ENCODE measurements around the gene HIF3A.
"Not testable (repeated sequence)": the region's sequence is repeated elsewhere in the genome, so short reads cannot be mapped to it uniquely, and the experiment has no call there.

HIF3A gene

GRCh38 chr19:46296722-46297461 is at the start of gene HIF3A:
TSS of gene HIF3A (plus strand) at chr19:46297042. CDS start at chr19:46297077, 35 bp downstream.
- DNase-seq, result peak; percentile 39

- no peak for DNase-seq
Measured at GRCh38 chr19:46250076-46250735, 46.6 kb upstream of the HIF3A start.

- no peak for DNase-seq
Measured at GRCh38 chr19:46251416-46251815, 45.4 kb upstream of the HIF3A start.

- no peak for DNase-seq
Measured at GRCh38 chr19:46254776-46255175, 42.1 kb upstream of the HIF3A start.

- no peak for DNase-seq
Measured at GRCh38 chr19:46256855-46257254, 40.0 kb upstream of the HIF3A start.

- not testable (repeated sequence) for DNase-seq
Measured at GRCh38 chr19:46261501-46261900, 35.3 kb upstream of the HIF3A start.

- DNase-seq, result not testable (repeated sequence)
Measured at GRCh38 chr19:46262684-46263296, 34.1 kb upstream of the HIF3A start.

GRCh38 chr19:46264801-46265200 is 32.0 kb upstream of the HIF3A start:
- not testable (repeated sequence) for DNase-seq

- DNase-seq, result peak; percentile 46
Measured at GRCh38 chr19:46265217-46265828, 31.5 kb upstream of the HIF3A start.

- no peak for DNase-seq
Measured at GRCh38 chr19:46269101-46269500, 27.7 kb upstream of the HIF3A start.

GRCh38 chr19:46270521-46271256 is 26.2 kb upstream of the HIF3A start:
- DNase-seq, result no peak

GRCh38 chr19:46271481-46272197 is 25.2 kb upstream of the HIF3A start:
- DNase-seq, result no peak

- not testable (repeated sequence) for DNase-seq
Measured at GRCh38 chr19:46273931-46274330, 22.9 kb upstream of the HIF3A start.

- DNase-seq, result no peak
Measured at GRCh38 chr19:46279177-46279576, 17.7 kb upstream of the HIF3A start.

- no peak for DNase-seq
Measured at GRCh38 chr19:46283771-46284170, 13.1 kb upstream of the HIF3A start.

GRCh38 chr19:46284635-46285034 is 12.2 kb upstream of the HIF3A start:
- no peak for DNase-seq

GRCh38 chr19:46287585-46287984 is 9.3 kb upstream of the HIF3A start:
- no peak for DNase-seq

- no peak for DNase-seq
Measured at GRCh38 chr19:46288896-46289588, 7.8 kb upstream of the HIF3A start.

- no peak for DNase-seq
Measured at GRCh38 chr19:46289724-46290619, 6.9 kb upstream of the HIF3A start.

- DNase-seq, result no peak
Measured at GRCh38 chr19:46291829-46292228, 5.0 kb upstream of the HIF3A start.
